HUES48 (cell line): ENCODE measurements around the gene VEZF1.
A peak's percentile ranks its signal among the peaks of the same experiment; 100 is the strongest.

Source experiments
- H3K27ac ChIP-seq: one replicate; pipeline ENCODE4 v1.7.0; 2013; ENCODE audit warnings: low read depth, low read length, inconsistent platforms
- H3K27me3 ChIP-seq: 2 replicates; pipeline ENCODE4 v1.6.1; 2013; ENCODE audit warnings: mild to moderate bottlenecking, low read length; ENCODE audit not compliant: control insufficient read depth, insufficient read depth
- H3K36me3 ChIP-seq: 2 replicates; pipeline ENCODE4 v1.6.1; 2013; ENCODE audit warnings: low read length; ENCODE audit not compliant: control insufficient read depth, insufficient read depth
- H3K4me1 ChIP-seq: 2 replicates; pipeline ENCODE4 v1.6.1; 2013; ENCODE audit warnings: mild to moderate bottlenecking, low read length; ENCODE audit not compliant: control insufficient read depth, insufficient read depth
- H3K4me3 ChIP-seq: 2 replicates; pipeline ENCODE4 v1.5.1; 2013; ENCODE audit warnings: mild to moderate bottlenecking, low read depth, low read length
- H3K9ac ChIP-seq: 2 replicates; pipeline ENCODE4 v1.6.1; 2013; ENCODE audit warnings: mild to moderate bottlenecking, low read depth, low read length, moderate library complexity
- H3K9me3 ChIP-seq: 2 replicates; pipeline ENCODE4 v1.6.1; 2013; ENCODE audit warnings: low read length; ENCODE audit not compliant: control insufficient read depth, insufficient read depth

VEZF1 gene

DNA sequence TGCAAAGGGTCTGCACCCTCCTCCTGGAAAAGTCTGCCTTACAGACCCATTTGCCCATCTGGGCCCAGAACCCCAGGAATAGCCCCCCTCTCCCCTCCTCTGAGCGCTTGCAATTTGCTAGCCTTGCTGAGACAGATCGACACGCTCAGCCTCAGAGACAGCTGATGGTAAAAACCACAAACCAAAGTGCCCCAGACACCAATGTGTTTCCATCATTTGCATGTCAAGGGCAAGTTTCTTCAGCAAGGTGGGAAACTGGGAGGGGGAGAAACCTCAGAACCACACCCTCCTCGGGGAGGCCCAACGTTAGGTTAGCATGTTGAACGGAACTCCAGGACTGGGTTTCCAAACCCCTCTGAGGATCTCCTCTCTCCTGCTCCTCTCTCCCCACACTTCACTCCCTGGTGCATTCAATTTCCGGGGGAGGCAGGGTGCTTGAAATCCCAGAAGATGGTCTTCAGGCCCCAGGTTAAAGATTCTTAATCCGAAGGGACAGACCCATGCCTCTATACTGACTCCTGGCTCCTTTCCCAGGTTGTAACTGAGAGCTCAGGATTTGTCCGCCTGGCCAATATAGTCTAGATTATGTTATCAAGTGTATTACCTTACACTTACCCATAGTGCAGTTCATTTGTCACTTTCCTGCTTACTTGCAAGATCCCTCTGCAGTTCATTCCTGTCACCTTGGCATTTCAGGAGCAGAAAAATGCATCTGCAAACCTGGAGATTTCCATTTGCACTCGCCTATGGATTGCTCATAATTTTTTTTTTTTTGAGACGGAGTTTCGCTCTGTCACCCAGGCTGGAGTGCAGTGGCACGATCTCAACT is 31.5 kb downstream of the VEZF1 start:
- peaks cover 26% of the 10 kb centered on the region for H3K4me1 ChIP-seq
- H3K27me3 ChIP-seq, result peaks cover 41% of the 10 kb centered on the region
- no peaks in the 10 kb centered on the region for H3K36me3 ChIP-seq
- peak overlapping the region; percentile 68; the same call in 1 of the 2 replicates for H3K4me3 ChIP-seq
- no peak overlapping the region for H3K27ac ChIP-seq
- H3K9me3 ChIP-seq, result no peaks in the 10 kb centered on the region
- no peak overlapping the region for H3K9ac ChIP-seq

DNA sequence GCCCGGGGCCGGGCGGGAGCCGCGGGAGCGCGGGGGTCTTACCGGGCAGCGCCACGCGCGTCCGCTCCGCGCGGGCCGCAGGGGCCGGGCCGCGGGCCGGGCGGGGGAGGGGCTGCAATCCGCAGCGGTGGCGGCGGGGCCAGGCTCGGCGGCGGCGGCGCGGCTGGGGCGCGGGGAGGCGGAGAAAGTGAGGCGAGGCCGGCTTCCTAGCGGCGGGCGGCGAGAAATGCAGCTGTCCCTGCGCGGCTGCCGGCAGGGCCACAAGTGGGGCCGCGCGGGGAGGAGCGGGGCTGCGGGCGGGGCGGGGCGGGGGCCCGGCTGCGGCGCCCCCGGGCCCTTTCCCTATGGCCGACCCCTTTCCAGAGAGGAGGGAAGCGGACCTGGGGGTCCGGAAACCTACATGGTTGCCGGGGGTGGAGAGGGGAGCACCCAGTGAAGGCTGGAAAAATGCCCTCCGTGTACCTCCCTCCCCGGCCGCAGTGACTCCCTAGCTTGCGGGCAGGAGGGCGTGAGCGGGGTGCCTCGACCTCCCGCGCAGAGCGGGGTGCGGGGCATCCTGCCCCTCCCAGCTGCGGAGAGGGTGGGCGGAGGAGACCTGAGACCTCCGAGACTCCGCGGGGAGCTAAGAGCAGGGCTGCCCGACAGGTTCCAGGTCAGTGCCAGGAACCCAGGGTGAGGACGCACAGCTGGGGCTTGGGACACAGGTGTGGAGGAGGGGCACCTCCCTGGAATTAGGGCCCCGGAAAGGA is 32.7 kb downstream of the VEZF1 start, which contains the start of gene CUEDC1:
Gene CUEDC1, minus strand, starts transcription at position 230 of the 749 bp plus-strand sequence. CDS start 69,848 bp downstream, outside the sequence.
- Histone ChIP-seq H3K4me3 (peak within 1 kb of the TSS; percentile 70), H3K4me1 (peaks cover 31% of the 10 kb centered on the region), H3K9me3 (no peaks in the 10 kb centered on the region), H3K27ac (peak within 1 kb of the TSS; percentile 71), H3K9ac (no peak within 1 kb of the TSS), H3K27me3 (peaks cover 41% of the 10 kb centered on the region), H3K36me3 (no peaks in the 10 kb centered on the region)

DNA sequence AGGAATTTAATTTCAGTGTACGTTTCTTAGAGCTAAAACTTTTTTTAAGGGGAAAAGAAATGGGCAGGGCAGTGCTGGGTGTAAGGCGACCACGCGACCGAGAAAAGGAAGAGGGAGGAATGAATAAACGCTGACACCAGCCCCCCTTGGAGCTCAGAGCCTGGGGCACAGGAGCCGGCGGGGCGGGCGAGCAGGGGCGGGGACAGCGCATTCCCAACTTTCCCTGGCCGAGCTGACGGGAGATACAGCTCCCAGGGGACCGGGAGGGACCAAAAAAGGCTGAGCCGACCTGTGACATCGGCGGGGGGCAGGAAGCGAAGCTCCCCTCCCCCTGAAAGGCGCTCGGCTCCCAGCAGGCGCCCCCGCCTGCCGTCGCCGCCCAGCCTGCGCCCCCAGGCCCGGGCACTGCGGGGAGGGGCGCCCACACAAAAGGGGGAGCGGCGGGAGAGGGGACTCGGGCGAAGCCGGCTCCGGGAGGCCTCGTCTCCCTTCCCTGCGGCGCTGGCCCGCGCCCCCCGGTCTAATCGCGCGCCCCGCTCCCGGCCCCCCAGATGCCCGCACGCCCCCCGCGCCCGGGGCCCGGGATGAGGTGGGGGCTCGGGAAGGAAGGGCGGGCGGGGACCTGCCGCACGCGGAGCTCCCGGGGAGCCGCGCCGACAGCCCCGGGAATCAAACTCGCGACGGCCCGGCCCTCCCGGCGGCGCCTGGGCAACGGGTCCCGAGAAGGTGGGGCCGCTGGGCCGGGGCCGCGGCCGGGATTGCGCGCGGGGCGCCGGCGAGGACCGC is 33.5 kb downstream of the VEZF1 start:
- H3K4me1 ChIP-seq, result peaks cover 31% of the 10 kb centered on the region

GRCh38 chr17:57953705-57954396 is 34.2 kb downstream of the VEZF1 start:
- peak overlapping the region; percentile 70 for H3K4me3 ChIP-seq
- H3K9me3 ChIP-seq, result no peaks in the 10 kb centered on the region
- no peak overlapping the region for H3K9ac ChIP-seq
- H3K27me3 ChIP-seq, result peaks cover 41% of the 10 kb centered on the region
- H3K4me1 ChIP-seq, result peaks cover 35% of the 10 kb centered on the region
- H3K27ac ChIP-seq, result peak overlapping the region; percentile 71
- no peaks in the 10 kb centered on the region for H3K36me3 ChIP-seq

More for the DNA sequence above, 33.5 kb downstream of the VEZF1 start:
- H3K36me3 ChIP-seq, result no peaks in the 10 kb centered on the region
- no peaks in the 10 kb centered on the region for H3K9me3 ChIP-seq
- no peak overlapping the region for H3K9ac ChIP-seq
- peaks cover 41% of the 10 kb centered on the region for H3K27me3 ChIP-seq
- peak overlapping the region; percentile 71 for H3K27ac ChIP-seq
- peak overlapping the region; percentile 70 for H3K4me3 ChIP-seq

- no peak overlapping the region for H3K27ac ChIP-seq
- H3K4me3 ChIP-seq, result no peak overlapping the region
- H3K9ac ChIP-seq, result no peak overlapping the region
- H3K9me3 ChIP-seq, result no peaks in the 10 kb centered on the region
- peaks cover 41% of the 10 kb centered on the region for H3K27me3 ChIP-seq
- H3K36me3 ChIP-seq, result no peaks in the 10 kb centered on the region
- H3K4me1 ChIP-seq, result peaks cover 39% of the 10 kb centered on the region
Observed at GRCh38 chr17:57953219-57953618, 34.8 kb downstream of the VEZF1 start.

DNA sequence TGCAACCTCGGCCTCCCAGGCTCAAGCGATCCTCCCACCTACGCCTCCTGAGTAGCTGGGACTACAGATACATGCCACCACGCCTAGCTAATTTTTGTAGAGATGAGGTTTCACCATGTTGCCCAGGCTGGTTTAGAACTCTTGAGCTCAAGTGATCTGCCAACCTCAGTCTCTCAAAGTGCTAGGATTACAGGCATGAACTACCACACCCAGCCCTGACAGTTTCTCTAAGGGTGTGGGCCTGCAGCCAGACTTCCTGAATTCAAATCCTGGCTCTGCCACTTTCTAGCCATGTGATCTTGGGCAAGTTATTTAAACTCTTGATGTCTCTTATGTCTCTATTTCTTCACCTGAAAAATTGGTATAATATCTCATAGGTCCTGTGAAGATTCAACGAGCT is 38.4 kb downstream of the VEZF1 start:
- H3K27ac ChIP-seq, result no peak overlapping the region

GRCh38 chr17:57948555-57949420 is 39.3 kb downstream of the VEZF1 start:
- H3K4me3 ChIP-seq, result no peak overlapping the region
- peaks cover 10% of the 10 kb centered on the region for H3K27me3 ChIP-seq
- H3K27ac ChIP-seq, result peak overlapping the region; percentile 93
- H3K9ac ChIP-seq, result no peak overlapping the region
- H3K36me3 ChIP-seq, result no peaks in the 10 kb centered on the region
- peaks cover 38% of the 10 kb centered on the region for H3K4me1 ChIP-seq
- no peaks in the 10 kb centered on the region for H3K9me3 ChIP-seq

More for the DNA sequence above, 38.4 kb downstream of the VEZF1 start:
- Histone ChIP-seq H3K4me3 (no peak overlapping the region), H3K9ac (no peak overlapping the region), H3K9me3 (no peaks in the 10 kb centered on the region), H3K4me1 (peaks cover 43% of the 10 kb centered on the region), H3K27me3 (peaks cover 15% of the 10 kb centered on the region), H3K36me3 (no peaks in the 10 kb centered on the region)

DNA sequence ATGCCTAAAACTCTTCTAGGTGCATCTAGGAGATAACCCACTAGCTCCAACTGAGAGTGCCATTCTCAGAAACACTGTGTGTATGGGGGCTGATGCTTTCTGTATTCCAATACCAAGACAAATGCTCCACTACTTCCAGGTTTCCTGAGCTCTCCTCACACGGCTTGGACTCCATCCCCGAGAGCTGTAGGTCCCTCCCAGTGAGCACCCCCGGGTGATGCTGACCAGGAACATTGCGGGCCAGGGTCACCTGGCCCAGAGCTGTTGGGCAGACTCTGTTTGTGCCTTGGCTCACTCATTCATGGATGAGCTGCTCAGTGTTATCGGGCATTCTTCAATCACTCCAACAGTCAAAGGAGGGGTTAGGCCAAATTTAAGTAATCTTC is 39.9 kb downstream of the VEZF1 start:
- peaks cover 4% of the 10 kb centered on the region; the same call in 1 of the 2 replicates for H3K27me3 ChIP-seq
- H3K36me3 ChIP-seq, result no peaks in the 10 kb centered on the region
- no peak overlapping the region for H3K4me3 ChIP-seq
- H3K4me1 ChIP-seq, result peaks cover 36% of the 10 kb centered on the region
- H3K27ac ChIP-seq, result peak overlapping the region; percentile 90
- H3K9ac ChIP-seq, result no peak overlapping the region
- no peaks in the 10 kb centered on the region for H3K9me3 ChIP-seq

- H3K27me3 ChIP-seq, result no peaks in the 10 kb centered on the region
- H3K4me1 ChIP-seq, result peaks cover 30% of the 10 kb centered on the region
- no peaks in the 10 kb centered on the region for H3K36me3 ChIP-seq
- H3K9me3 ChIP-seq, result no peaks in the 10 kb centered on the region
- no peak overlapping the region for H3K27ac ChIP-seq
- no peak overlapping the region for H3K4me3 ChIP-seq
- H3K9ac ChIP-seq, result no peak overlapping the region
Observed at GRCh38 chr17:57947369-57947768, 40.7 kb downstream of the VEZF1 start.
